NCI-H460 (cell line): ENCODE measurements around the gene MED6. TPM values are rescaled to one million over a fixed set of nuclear protein-coding genes. Genes with fewer than 3 reads are reported as not detected.

Experiments
- DNase-seq: peaks from one replicate; pipeline ENCODE4 v3.0.0-alpha.2; 2016; ENCODE audit warnings: low read depth; ENCODE audit errors: extremely low read depth
- small RNA-seq, 2 experiments: library from RNA; depleted of rRNA; stranded (forward); fragments of <200 nt; gene quantifications; one replicate each; pipeline ENCODE3, GENCODE V24; 2014
- total RNA-seq: library from RNA; depleted of rRNA; stranded (reverse); fragments of >200 nt; shearing (Covaris generic); gene quantifications from 2 replicates; pipeline ENCODE4 v1.2.3, GENCODE V29; 2014; rRNA removed

Gene MED6
- total RNA-seq, 1 experiment from 2014 or later: 51.4 TPM

GRCh38 chr14:70601162-70601561, 707 bp upstream of the MED6 start:
- DNase-seq: no peak

- DNase-seq: no peak
Observed at GRCh38 chr14:70599345-70599744, 1.1 kb downstream of the MED6 start.

DNA sequence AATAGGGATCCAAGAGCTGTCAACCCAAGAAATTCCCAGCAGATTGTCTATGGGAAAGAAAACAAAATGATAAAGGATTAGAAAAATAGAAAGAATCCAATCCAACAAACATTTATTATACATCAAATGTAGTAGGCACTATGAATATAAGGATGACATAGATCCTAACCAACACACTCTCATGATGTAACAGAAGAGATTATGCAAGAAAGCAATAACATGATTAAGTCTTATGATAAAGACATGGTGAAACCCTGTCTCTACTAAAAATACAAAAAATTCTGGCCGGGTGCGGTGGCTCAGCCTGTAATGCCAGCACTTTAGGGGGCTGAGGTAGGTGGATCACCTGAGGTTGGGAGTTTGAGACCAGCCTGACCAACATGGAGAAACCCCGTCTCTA, 2.7 kb downstream of the MED6 start:
- DNase-seq: no peak

- no peak for DNase-seq
Observed at GRCh38 chr14:70595443-70596185, 4.8 kb downstream of the MED6 start.

DNA sequence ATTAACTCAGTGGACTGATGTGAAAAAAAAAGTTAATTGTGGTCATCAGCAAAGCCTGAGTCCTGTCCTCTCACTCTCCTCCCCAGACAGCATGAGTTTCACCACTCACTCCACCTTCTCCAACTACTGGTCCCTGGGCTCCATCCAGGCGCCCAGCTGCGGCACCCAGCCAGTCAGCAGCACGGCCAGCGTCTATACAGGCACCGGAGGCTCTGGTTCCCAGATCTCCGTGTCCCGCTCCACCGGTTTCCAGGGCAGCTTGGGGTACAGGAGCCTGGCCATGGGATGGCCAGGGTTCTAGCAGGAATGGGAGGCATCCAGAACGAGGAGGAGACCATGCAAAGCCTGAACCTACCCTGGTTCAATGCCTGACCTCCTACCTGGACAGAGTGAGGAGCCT, 6.0 kb downstream of the MED6 start:
- DNase-seq: no peak

GRCh38 chr14:70585231-70585630, 15.2 kb downstream of the MED6 start:
- no peak for DNase-seq

- DNase-seq: no peak
Observed at GRCh38 chr14:70576891-70577290, 23.6 kb downstream of the MED6 start.

GRCh38 chr14:70573050-70573449, 27.4 kb downstream of the MED6 start:
- no peak for DNase-seq

GRCh38 chr14:70571139-70571538, 29.3 kb downstream of the MED6 start:
- no peak for DNase-seq

GRCh38 chr14:70567791-70568190, 32.7 kb downstream of the MED6 start:
- no peak for DNase-seq

GRCh38 chr14:70563869-70564268, 36.6 kb downstream of the MED6 start:
- no peak for DNase-seq

GRCh38 chr14:70563417-70563816, 37.0 kb downstream of the MED6 start:
- no peak for DNase-seq

- DNase-seq: no peak
Observed at GRCh38 chr14:70558356-70558755, 42.1 kb downstream of the MED6 start.

- DNase-seq: no peak
Observed at GRCh38 chr14:70555890-70556289, 44.6 kb downstream of the MED6 start.

- no peak for DNase-seq
Observed at GRCh38 chr14:70538087-70538486, 62.4 kb downstream of the MED6 start.

- DNase-seq: no peak
Observed at GRCh38 chr14:70536830-70537229, 63.6 kb downstream of the MED6 start.

DNA sequence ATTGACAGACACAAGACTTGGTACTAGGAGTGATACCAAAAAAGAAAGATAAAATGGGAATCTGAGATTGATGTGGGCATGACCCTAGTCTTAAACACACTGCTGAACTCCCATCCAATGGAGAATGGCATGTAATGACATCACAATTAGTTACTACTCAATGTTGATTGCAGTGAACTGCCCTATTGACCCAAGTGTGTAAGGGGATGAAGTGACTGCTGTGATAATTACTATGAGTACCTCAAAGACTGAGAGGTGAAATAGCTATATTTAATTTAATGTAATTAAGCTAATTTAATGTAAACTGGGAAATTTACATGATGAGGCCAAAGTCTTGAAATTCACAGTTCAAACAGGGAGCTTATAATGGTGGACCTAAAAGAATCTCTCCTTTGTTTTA, 65.6 kb downstream of the MED6 start, which contains the start of gene ADAM20:
Gene ADAM20 (minus strand): TSS at position 101 of the 400 bp plus-strand sequence. CDS start 10,247 bp downstream, outside the sequence.
- DNase-seq: no peak

Small RNA genes lying within 50 kb of the gene (small RNA-seq; reads per million reads assigned to genes)
- gene RN7SL77P: 0 reads per million in 2 experiments

Other genes starting within 250 kb of the MED6 start
- 69.3 and 70.0 TPM in 2 replicates for gene COX16, start 241.0 kb downstream of the MED6 start, total RNA-seq
- gene SYNJ2BP, start 183.6 kb downstream of the MED6 start, total RNA-seq: 16.8 and 21.0 TPM in 2 replicates
- gene ADAM21, start 148.5 kb downstream of the MED6 start, total RNA-seq: 0.27 TPM in 1 of 2 replicates, not detected in the other
- gene ADAM20, start 65.7 kb downstream of the MED6 start, total RNA-seq: 0.17 and 0.32 TPM in 2 replicates
- gene TTC9, start 41.3 kb upstream of the MED6 start, total RNA-seq: 0.67 and 0.95 TPM in 2 replicates
- gene MAP3K9, start 208.9 kb upstream of the MED6 start, total RNA-seq: 0.55 and 0.84 TPM in 2 replicates